Keratinocyte (primary cell): ENCODE data around the gene DPCD. TPM values are rescaled to one million over a fixed set of nuclear protein-coding genes. Genes with fewer than 3 reads are reported as not detected.

Experiments used
- DNase-seq: peaks from one replicate; pipeline ENCODE4 v3.0.0-alpha.2; 2011; ENCODE audit warnings: low read depth, missing footprints, low spot score
- FAIRE-seq: peaks from 2 replicates; lab custom pipeline; 2011; peaks lifted over from hg19 to GRCh38; lab: Jason Lieb, UNC
- H2AFZ ChIP-seq: 2 replicates; pipeline ENCODE4 v1.6.0; 2012; ENCODE audit warnings: low read length, control low read depth, inconsistent platforms; ENCODE audit not compliant: control insufficient read depth
- H3K27ac ChIP-seq: 2 replicates; pipeline ENCODE4 v1.5.1; 2011; ENCODE audit warnings: low read length; ENCODE audit not compliant: control insufficient read depth, insufficient read depth
- H3K27me3 ChIP-seq: 3 replicates; pipeline ENCODE4 v1.6.0; 2011; ENCODE audit warnings: low read length; ENCODE audit not compliant: control insufficient read depth, insufficient read depth; ENCODE audit errors: extremely low read depth
- H3K36me3 ChIP-seq, 2 experiments: 2 replicates in 1 of 2; 3 replicates in 1 of 2; pipeline ENCODE4 v1.5.1; 2011; ENCODE audit warnings: low read length in 2 of 2, mild to moderate bottlenecking in 1 of 2; ENCODE audit not compliant: control insufficient read depth in 2 of 2, insufficient read depth in 2 of 2; ENCODE audit errors: extremely low read depth in 1 of 2
- H3K4me1 ChIP-seq: 3 replicates; pipeline ENCODE4 v1.5.1; 2011; ENCODE audit warnings: low read length; ENCODE audit not compliant: control insufficient read depth, insufficient read depth; ENCODE audit errors: extremely low read depth
- H3K4me2 ChIP-seq: 3 replicates; pipeline ENCODE4 v1.6.0; 2011; ENCODE audit warnings: low read depth, low read length; ENCODE audit not compliant: control insufficient read depth, insufficient read depth; ENCODE audit errors: extremely low read depth
- H3K4me3 ChIP-seq, 3 experiments: fragments of 200-600 bp in 1 of 3; sonication (generic) in 1 of 3; 2 replicates in 2 of 3; 3 replicates in 1 of 3; pipeline ENCODE4 v1.5.1; 2011 to 2016; ENCODE audit warnings: low read length in 3 of 3, mild to moderate bottlenecking in 3 of 3, control low read depth in 2 of 3, inconsistent platforms in 1 of 3, low read depth in 1 of 3, mixed read lengths in 1 of 3, mixed run types in 1 of 3, moderate library complexity in 1 of 3; ENCODE audit not compliant: control insufficient read depth in 2 of 3, insufficient read depth in 2 of 3; ENCODE audit errors: extremely low read depth in 1 of 3
- H3K79me2 ChIP-seq: 2 replicates; pipeline ENCODE4 v1.6.0; 2012; ENCODE audit warnings: low read length; ENCODE audit not compliant: control insufficient read depth, insufficient read depth
- H3K9ac ChIP-seq: 3 replicates; pipeline ENCODE4 v1.6.0; 2011; ENCODE audit warnings: low read length; ENCODE audit not compliant: control insufficient read depth, insufficient read depth; ENCODE audit errors: extremely low read depth
- H3K9me1 ChIP-seq: 3 replicates; pipeline ENCODE4 v1.6.0; 2011; ENCODE audit warnings: low read length; ENCODE audit not compliant: control insufficient read depth, insufficient read depth; ENCODE audit errors: extremely low read depth
- H3K9me3 ChIP-seq: 2 replicates; pipeline ENCODE4 v1.5.1; 2012; ENCODE audit warnings: low read depth, low read length; ENCODE audit not compliant: control insufficient read depth
- H4K20me1 ChIP-seq: 3 replicates; pipeline ENCODE4 v1.6.0; 2011; ENCODE audit warnings: low read length; ENCODE audit not compliant: control insufficient read depth, insufficient read depth; ENCODE audit errors: extremely low read depth
- CTCF ChIP-seq, 3 experiments: IDR thresholded peaks in 1 of 3; conservative IDR thresholded peaks in 1 of 3; optimal IDR thresholded peaks in 1 of 3; 2 replicates in 2 of 3; 3 replicates in 1 of 3; pipeline versions ENCODE3 to v1.5.1; 2011; ENCODE audit warnings: low read length in 3 of 3, mild to moderate bottlenecking in 3 of 3, moderate library complexity in 2 of 3, control low read depth in 1 of 3, inconsistent platforms in 1 of 3; ENCODE audit not compliant: insufficient read depth in 2 of 3; ENCODE audit errors: extremely low read depth in 1 of 3
- EZH2 ChIP-seq: IDR thresholded peaks from one replicate; pipeline ENCODE4 v1.6.1; 2012; ENCODE audit warnings: inconsistent platforms, mild to moderate bottlenecking, low read length, moderate library complexity
- dilution Hi-C: fragments of 300-500 bp; cut with MboI; formaldehyde crosslinking; loops from one replicate; pipeline ENCODE4 v1.7.0; 2020; ENCODE audit warnings: low sequenced_read_pairs; ENCODE audit not compliant: extremely low pct_ligation_motif_present
- polyA plus RNA-seq, 5 experiments: library from polyadenylated mRNA; depleted of rRNA in 3 of 5; stranded (reverse) in 3 of 5; stranded (forward) in 1 of 5; unstranded in 1 of 5; fragments of >200 nt; gene quantifications; 1 replicate in 1 of 5; 2 replicates in 3 of 5; 3 replicates in 1 of 5; pipeline versions ENCODE4 v1.2.1 to v1.2.3, GENCODE V29; 2011 to 2012; ENCODE audit warnings: missing spikeins in 2 of 5, low read depth in 1 of 5, low replicate concordance in 1 of 5

Gene DPCD
- polyA plus RNA-seq, 1 donor (not counting 4 experiments of a cell fraction or from before 2014, with no cell fraction given) = 58.1 TPM

GRCh38 chr10:101565370-101565900 lies 22.7 kb upstream of the DPCD start:
- H3K4me2 ChIP-seq = no peak overlapping the region
- H3K9me1 ChIP-seq = no peaks in the 10 kb centered on the region
- no peaks in the 10 kb centered on the region for H4K20me1 ChIP-seq
- H2AFZ ChIP-seq = no peak overlapping the region
- TF ChIP-seq EZH2 (no peak), CTCF (optimal IDR thresholded peaks at IDR 0.05 in 1 of 3, IDR thresholded peaks at IDR 0.05 in 1 of 3, conservative IDR thresholded peaks at IDR 0.05 in 1 of 3; ENCODE audit: extremely low read depth in 1 of 3, insufficient read depth in 2 of 3, low read length in 3 of 3) (no peak)
- H3K4me1 ChIP-seq = peaks cover 10% of the 10 kb centered on the region
- no peak for DNase-seq
- no peak for FAIRE-seq
- no peaks in the 10 kb centered on the region for H3K9me3 ChIP-seq
- H3K27ac ChIP-seq = no peak overlapping the region
- H3K36me3 ChIP-seq = no peaks in the 10 kb centered on the region
- no peak overlapping the region for H3K4me3 ChIP-seq
- no peak overlapping the region for H3K9ac ChIP-seq
- H3K79me2 ChIP-seq = no peaks in the 10 kb centered on the region
- H3K27me3 ChIP-seq = peaks cover 51% of the 10 kb centered on the region
- dilution Hi-C loops = no loop called here

- FAIRE-seq = no peak
- Histone ChIP-seq H3K9me3 (no peaks in the 10 kb centered on the region), H3K4me1 (peaks cover 11% of the 10 kb centered on the region), H3K27ac (no peak overlapping the region), H3K36me3 (no peaks in the 10 kb centered on the region), H3K4me3 (no peak overlapping the region), H3K4me2 (no peak overlapping the region), H4K20me1 (no peaks in the 10 kb centered on the region), H3K9me1 (no peaks in the 10 kb centered on the region), H2AFZ (no peak overlapping the region), H3K79me2 (no peaks in the 10 kb centered on the region), H3K27me3 (peaks cover 51% of the 10 kb centered on the region), H3K9ac (no peak overlapping the region)
- dilution Hi-C loops = no loop called here
- DNase-seq = no peak
- no peak for TF ChIP-seq CTCF (optimal IDR thresholded peaks at IDR 0.05 in 1 of 3, IDR thresholded peaks at IDR 0.05 in 1 of 3, conservative IDR thresholded peaks at IDR 0.05 in 1 of 3; ENCODE audit: extremely low read depth in 1 of 3, insufficient read depth in 2 of 3, low read length in 3 of 3)
- no peak for TF ChIP-seq EZH2
Measured at GRCh38 chr10:101565936-101566332, 22.2 kb upstream of the DPCD start.
